ENCODE data around the gene KLHL33.

Gene KLHL33

GRCh38 chr14:20412876-20413743, 22.9 kb downstream of the KLHL33 start, which contains the start of gene TEP1:
TEP1 (minus strand) TSS chr14:20413501; CDS start chr14:20408439, 5,062 bp downstream.
- DNase-seq: peak; percentile 92

- no peak for DNase-seq
Measured at GRCh38 chr14:20412411-20412810, 23.6 kb downstream of the KLHL33 start.

GRCh38 chr14:20409226-20409625, 26.7 kb downstream of the KLHL33 start:
- DNase-seq: no peak

GRCh38 chr14:20403521-20403920, 32.4 kb downstream of the KLHL33 start:
- no peak for DNase-seq

GRCh38 chr14:20400965-20401593, 34.9 kb downstream of the KLHL33 start:
- DNase-seq: no peak

GRCh38 chr14:20400589-20400964, 35.4 kb downstream of the KLHL33 start:
- DNase-seq: no peak

- DNase-seq: no peak
Measured at GRCh38 chr14:20397511-20397910, 38.5 kb downstream of the KLHL33 start.

GRCh38 chr14:20391505-20391904, 44.5 kb downstream of the KLHL33 start:
- DNase-seq: no peak

- no peak for DNase-seq
Measured at GRCh38 chr14:20388159-20388558, 47.8 kb downstream of the KLHL33 start.

- DNase-seq: no peak
Measured at GRCh38 chr14:20387576-20387975, 48.4 kb downstream of the KLHL33 start.

GRCh38 chr14:20386276-20386855, 49.6 kb downstream of the KLHL33 start:
- DNase-seq: no peak

GRCh38 chr14:20384886-20385285, 51.1 kb downstream of the KLHL33 start:
- DNase-seq: no peak

- DNase-seq: no peak
Measured at GRCh38 chr14:20384321-20384720, 51.6 kb downstream of the KLHL33 start.

GRCh38 chr14:20383636-20384035, 52.3 kb downstream of the KLHL33 start:
- DNase-seq: no peak

- no peak for DNase-seq
Measured at GRCh38 chr14:20383032-20383431, 52.9 kb downstream of the KLHL33 start.

- no peak for DNase-seq
Measured at GRCh38 chr14:20382526-20382925, 53.4 kb downstream of the KLHL33 start.

GRCh38 chr14:20381341-20381740, 54.6 kb downstream of the KLHL33 start:
- DNase-seq: no peak

GRCh38 chr14:20380681-20381080, 55.3 kb downstream of the KLHL33 start:
- DNase-seq: no peak

GRCh38 chr14:20379743-20380142, 56.2 kb downstream of the KLHL33 start:
- no peak for DNase-seq

- no peak for DNase-seq
Measured at GRCh38 chr14:20377171-20377570, 58.8 kb downstream of the KLHL33 start.

- DNase-seq: no peak
Measured at GRCh38 chr14:20376071-20376588, 59.8 kb downstream of the KLHL33 start.
